ENCODE data around the gene DCLK2.

The DCLK2 gene

GRCh38 chr4:150299816-150300215 is 221.6 kb downstream of the DCLK2 start:
- no peak for DNase-seq (ENCODE audit: extremely low spot score, insufficient read length, low read depth)

GRCh38 chr4:150302553-150302952 is 224.3 kb downstream of the DCLK2 start:
- peak; percentile 38 for FAIRE-seq
- no peak for DNase-seq (ENCODE audit: extremely low spot score, insufficient read length, low read depth)

More at GRCh38 chr4:150299816-150300215, 221.6 kb downstream of the DCLK2 start:
- no peak for FAIRE-seq

GRCh38 chr4:150305995-150306394 is 227.8 kb downstream of the DCLK2 start:
- FAIRE-seq = no peak
- DNase-seq (ENCODE audit: extremely low spot score, insufficient read length, low read depth) = no peak

- FAIRE-seq (no peak), DNase-seq (ENCODE audit: extremely low spot score, insufficient read length, low read depth) (no peak)
These were observed 228.5 kb downstream of the DCLK2 start for GRCh38 chr4:150306719-150307118.
